Measurements from ENCODE around the gene WDR20.
"Not testable (repeated sequence)": the region's sequence is repeated elsewhere in the genome, so short reads cannot be mapped to it uniquely, and the experiment has no call there.

WDR20 gene

GRCh38 chr14:102172021-102172272, 32.2 kb downstream of the WDR20 start:
- not testable (repeated sequence) for DNase-seq

DNA sequence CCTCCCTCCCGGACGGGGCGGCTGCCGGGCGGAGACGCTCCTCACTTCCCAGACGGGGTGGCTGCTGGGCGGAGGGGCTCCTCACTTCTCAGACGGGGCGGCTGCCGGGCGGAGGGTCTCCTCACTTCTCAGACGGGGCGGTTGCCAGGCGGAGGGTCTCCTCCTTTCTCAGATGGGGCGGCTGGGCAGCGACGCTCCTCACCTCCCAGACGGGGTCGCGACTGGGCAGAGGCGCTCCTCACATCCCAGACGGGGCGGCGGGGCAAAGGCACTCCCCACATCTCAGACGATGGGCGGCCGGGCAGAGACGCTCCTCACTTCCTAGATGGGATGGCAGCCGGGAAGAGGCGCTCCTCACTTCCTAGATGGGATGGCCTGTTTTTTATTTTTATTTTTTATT, 33.0 kb downstream of the WDR20 start:
- DNase-seq: not testable (repeated sequence)

DNA sequence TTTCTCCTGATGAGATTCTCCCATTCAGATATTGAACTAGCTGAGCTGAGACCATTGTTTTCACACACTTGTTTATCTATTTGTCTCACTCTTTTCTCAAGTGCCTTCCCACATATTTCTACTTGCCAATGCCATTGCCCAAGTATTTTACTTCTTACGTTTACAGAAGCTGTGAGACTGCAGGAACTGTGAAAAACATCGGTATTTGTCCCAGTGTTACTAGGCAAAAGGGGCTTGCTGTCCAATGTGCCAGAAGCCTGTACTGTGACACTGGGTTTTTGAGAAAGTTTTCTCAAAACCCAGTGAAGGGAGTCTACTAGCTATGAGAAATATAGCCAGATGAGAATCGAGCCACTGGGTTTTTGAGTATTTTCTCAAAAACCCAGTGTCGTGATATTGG, 37.5 kb downstream of the WDR20 start:
- DNase-seq: no peak

GRCh38 chr14:102178806-102179205, 39.1 kb downstream of the WDR20 start:
- no peak for DNase-seq

GRCh38 chr14:102180248-102180998, 40.7 kb downstream of the WDR20 start:
- DNase-seq: no peak

GRCh38 chr14:102181187-102181586, 41.5 kb downstream of the WDR20 start:
- DNase-seq: no peak

DNA sequence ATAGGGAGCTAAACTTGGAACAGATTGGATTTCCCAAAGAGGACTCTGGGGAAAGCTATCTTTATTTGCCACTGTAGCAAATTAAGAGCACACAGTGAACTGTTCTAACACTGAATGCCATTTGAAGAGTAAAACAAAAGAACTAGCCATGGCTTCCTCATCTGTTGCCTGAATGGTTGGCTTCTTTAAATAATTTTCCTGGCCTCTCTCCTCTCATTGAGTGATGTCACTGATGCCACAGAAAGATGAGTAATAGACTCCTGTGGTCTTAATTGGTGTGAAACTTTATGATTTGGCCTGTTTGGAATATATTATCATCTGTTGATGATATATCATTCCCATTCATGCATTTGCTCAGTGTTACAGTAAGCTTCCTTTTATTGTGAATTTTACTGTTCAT, 42.5 kb downstream of the WDR20 start:
- no peak for DNase-seq

DNA sequence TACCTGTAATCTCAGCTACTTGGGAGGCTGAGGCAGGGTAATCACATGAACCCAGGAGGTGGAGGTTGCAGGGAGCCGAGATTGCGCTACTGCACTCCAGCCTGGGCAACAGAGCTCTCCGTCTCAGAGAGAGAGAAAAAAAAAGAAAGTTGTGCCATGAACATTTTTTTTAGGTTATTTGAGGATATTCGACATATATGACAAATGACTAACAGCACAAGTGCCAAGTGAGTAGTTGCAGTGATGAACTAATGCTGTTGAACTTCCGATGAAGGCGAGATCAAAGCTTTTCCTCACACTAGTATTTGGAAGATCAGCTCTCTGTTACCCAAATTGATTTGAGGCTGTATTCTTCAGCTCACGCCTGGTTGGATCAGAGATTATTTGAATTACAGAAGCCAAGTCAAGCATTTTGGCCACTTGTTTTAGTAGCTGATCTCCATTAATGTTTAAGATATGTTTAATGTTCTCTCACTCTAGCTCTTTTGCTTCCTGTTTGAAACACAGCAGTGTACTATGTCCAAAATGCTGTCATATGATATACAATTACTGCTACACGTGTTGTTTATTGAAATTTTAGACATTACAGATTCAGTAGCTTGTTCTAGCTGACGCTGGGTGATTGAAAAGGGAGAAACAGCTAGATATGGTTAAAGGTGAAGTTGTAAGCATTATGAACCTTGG, 43.4 kb downstream of the WDR20 start:
- no peak for DNase-seq

DNA sequence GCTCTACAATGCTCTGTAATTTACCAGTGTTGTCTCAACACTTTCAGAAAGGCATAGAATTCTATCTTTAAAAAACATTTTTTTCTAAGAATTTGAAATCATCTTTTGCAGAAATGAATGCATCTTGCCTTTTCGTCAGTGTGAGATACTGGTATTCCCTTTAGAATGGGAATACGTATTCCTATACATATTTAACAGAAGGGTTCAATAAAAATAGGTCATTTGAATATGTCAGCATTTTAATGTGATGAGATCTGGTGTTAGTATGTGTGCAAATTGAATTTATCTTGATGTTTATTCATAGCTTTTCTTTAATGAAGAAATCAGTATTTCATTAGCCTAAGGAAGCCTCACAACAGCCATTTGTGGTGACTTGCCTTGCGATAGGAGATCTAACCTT, 44.2 kb downstream of the WDR20 start:
- no peak for DNase-seq

DNA sequence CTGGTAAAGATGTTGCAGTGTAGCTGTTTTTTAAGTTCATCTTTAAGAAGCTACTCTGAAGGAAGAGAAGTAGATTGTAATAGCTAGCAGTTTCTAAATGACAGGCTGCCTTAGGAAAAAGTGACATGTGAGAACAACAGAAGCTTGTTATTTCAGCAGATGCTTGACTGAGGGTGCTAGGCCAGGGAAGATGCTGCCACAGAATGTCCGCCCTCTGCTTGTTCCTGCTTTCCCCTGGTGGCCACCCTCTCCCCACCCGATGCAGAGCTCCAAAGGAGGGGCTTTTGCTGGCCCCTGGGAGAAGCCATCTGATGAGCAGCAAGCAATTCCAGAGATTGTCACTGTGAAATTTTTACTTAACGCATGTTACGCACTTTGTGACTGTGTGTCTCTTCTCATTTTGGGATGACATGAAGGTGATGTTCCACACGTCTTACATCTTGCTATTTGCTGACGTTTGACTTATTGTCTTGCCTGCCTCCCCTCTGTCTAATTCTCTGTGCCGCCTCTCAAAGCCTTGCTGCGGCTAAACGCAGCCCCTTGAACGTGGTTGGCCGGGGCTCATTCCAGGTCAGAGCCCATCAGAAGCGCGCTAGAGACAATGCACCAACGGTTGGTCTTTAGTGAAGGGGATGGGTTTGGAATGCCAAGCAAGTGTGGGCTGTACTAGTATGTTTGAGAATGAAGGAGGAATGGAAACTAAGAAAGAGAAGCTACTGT, 44.8 kb downstream of the WDR20 start:
- no peak for DNase-seq

- no peak for DNase-seq
These were observed 45.7 kb downstream of the WDR20 start for GRCh38 chr14:102185360-102185759.

- no peak for DNase-seq
These were observed 47.3 kb downstream of the WDR20 start for GRCh38 chr14:102187044-102187443.

DNA sequence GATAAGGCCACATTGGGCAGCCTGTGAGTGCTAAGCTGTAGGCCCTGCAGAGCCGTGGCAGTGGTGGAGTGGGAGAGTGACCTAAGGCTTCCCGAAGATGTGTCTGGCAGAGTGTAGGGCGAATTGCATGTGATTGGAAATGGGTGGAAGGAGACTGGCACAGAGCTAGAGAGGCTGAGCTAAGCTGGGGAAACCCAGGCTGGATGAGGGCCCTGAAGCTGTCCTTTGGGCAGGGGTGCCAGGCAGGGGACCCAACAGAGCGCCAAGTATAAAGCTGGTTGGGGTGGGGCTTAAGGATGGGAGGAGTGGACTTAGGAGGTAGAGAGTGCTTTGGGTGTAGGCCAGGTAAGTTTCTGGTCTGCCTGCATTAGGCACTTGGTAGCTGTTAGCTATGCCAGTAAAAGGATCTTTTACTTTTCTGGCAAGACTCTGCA, 47.9 kb downstream of the WDR20 start:
- DNase-seq: no peak

DNA sequence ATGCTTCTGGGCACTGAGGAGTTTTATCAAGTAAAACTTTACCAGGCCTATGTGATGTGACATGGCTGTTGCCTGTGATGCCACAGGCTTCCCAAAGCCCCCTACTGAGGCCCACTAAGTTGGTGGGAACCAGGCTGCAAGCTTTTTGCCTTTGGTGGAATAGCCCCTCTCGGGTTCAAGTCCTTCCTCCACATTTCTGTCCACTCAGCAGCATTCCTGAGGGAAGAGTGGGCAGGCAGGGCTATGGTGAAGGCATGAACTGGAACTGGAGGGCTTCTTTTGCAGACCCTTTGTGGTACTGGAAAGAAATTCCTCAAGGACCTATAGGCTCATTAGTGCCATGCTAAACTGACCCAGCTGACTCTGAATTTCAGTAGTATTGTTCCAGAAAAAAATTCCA, 48.5 kb downstream of the WDR20 start:
- DNase-seq: no peak

DNA sequence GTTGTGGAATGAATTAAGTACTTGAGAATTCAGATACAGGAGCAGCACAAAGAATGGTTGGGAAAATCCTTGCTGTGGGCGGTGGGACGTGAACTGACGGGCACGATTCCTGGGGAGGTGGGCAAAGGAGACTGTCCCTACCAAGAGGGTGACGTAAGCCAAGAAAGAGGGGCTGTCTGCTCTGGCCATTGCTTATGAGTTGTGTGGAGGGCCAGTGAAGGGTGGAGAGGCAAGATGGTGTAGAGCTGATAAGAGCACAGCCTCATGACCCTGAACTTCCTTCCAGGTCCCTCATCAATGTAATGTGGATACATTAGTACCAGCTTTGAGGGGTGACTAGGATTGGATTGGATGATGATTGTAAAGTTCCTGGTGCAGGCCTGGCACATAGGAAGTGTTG, 50.2 kb downstream of the WDR20 start:
- no peak for DNase-seq

DNA sequence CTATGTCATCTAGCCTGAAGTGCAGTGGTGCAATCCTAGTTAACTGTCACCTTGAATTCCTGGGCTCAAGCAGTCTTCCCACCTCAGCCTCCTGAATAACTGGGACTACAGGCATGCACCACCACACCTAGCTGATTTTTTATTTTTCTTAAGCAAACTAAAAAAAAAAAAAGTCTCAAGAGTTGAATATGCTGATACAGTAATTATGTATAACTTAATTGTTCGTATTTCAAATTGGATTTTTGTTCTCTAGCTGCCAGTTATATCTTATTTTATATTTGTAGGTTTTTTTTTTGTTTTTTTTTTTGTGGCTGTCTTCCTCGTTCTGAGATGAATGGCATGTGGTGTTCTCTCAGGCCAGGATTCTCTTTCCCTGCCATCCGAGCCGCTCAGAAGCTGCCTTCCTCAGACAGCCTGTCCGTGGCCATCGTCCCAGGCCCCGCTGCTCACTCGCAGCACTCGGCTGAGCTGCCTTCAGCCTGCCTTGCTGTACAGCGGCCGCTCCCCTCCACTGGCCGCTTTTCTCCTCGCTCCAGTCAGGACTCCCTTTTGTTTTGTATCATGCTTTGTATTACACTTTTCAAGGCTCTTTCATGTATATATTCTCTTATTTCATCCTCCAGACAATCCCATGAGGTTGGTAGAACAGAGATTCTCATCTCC, 53.3 kb downstream of the WDR20 start:
- DNase-seq: no peak

DNA sequence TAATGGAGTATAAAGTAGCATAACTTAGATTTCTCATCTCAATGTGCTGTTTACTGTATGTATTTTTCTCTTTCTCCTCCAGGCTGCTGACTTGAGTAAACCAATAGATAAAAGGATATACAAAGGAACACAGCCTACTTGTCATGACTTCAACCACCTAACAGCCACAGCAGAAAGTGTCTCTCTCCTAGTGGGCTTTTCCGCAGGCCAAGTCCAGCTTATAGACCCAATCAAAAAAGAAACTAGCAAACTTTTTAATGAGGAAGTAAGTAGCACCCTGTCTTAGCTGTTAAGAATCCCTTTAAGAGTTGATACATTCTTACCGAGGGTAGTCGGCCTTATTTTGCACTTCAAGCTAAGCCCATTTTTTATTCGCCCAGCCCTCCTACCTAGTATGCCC, 55.2 kb downstream of the WDR20 start:
- DNase-seq: no peak

DNA sequence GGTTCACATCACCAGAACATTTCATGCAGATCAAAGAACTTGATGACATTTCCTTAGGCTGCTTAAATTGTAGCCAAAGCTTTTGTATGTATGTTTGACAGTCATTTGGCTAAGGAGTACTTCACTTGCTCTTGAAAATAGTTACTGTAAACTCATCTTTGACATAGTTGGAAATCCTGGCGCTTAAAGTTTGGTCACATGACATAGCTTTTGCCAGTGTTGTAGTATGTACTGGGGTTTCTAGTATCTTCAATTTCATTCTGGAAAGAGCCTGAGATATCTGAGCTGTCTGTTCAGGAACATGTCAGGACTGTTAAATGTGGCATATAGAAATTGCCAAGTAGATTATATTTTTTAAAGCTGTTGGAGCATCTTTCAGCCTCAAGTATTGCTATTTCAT, 55.7 kb downstream of the WDR20 start:
- DNase-seq: no peak

- DNase-seq: no peak
These were observed 56.6 kb downstream of the WDR20 start for GRCh38 chr14:102196039-102196901.

- DNase-seq: no peak
These were observed 57.2 kb downstream of the WDR20 start for GRCh38 chr14:102196902-102197230.

DNA sequence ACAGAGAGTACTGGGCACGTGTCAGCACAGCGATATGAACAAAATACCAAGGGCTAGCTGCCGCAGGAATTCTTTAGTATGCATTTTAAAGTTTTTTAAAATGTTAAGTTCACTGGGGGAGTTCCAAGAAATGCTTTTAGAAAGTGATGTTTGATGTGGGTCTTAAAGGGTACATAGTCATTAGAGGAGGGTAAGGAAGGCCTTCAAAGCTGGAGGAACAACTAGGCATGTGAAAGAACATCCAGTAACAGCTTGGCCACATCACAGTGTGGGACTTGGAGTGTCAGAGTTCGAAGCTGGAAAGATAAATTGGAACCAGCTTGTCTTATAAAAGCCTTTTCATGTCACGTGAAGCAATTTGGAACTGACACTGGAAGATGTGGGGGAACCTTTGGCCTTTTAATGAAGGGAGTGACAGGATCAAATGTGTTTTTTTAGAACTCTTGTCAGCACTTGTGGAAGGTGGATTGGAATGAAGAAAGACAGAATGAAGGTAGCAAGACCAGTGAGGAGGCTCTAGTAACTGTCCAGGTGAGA, 57.7 kb downstream of the WDR20 start:
- no peak for DNase-seq

DNA sequence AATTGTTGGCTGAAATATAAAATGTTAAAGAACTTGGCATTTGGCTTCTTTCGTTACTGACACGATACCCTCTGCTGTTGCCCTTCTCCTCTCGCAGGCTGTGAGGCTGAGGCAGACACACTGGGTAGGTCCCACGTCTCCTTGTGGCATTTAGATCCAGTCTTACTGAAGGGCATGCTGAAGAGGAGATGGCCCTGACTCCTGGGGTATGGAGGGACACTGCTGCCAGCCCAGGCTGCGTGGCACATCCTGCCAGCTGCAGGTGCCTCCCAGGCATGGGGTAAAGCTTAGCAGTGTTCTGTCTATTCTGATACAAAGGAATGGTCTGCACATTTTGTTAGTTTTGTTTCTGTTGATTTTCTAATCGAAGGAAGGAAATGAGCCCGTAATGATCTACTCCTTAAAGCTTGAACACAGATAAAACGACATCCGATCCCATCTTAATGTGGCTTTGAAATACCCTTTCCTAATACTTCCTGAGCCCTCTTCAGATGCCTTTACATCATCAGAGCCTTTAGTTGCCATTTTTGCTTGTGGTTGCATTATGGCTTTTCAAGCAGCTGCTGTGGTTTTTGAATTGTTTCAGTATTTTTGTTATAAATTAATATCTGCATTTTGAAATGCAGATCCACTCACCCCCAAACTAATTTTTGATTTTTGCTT, 61.1 kb downstream of the WDR20 start:
- DNase-seq: no peak
